ENCODE measurements around the gene PXK.
A peak's percentile ranks its signal among the peaks of the same experiment; 100 is the strongest.
"Not testable (repeated sequence)": the region's sequence is repeated elsewhere in the genome, so short reads cannot be mapped to it uniquely, and the experiment has no call there.

Gene PXK

DNA sequence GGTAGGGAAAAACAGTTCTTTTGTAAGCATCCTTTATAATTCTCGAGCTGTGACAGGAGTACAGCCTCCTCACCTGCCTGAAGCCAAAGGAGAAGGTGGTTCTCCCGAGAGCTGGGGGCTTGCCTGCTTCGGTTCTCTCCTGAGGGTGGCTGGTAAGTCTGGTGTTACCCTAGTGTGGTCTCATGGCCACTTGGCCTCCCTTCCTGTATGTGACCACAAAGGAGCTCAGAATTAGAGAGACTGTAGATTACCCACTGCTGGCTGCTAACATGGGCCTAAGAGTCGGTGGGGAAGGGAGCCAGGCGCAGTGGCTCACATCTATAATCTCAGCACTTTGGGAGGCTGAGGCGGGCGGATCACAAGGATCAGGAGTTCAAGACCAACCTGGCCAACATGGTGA, 88.3 kb downstream of the PXK start:
- DNase-seq: no peak

DNA sequence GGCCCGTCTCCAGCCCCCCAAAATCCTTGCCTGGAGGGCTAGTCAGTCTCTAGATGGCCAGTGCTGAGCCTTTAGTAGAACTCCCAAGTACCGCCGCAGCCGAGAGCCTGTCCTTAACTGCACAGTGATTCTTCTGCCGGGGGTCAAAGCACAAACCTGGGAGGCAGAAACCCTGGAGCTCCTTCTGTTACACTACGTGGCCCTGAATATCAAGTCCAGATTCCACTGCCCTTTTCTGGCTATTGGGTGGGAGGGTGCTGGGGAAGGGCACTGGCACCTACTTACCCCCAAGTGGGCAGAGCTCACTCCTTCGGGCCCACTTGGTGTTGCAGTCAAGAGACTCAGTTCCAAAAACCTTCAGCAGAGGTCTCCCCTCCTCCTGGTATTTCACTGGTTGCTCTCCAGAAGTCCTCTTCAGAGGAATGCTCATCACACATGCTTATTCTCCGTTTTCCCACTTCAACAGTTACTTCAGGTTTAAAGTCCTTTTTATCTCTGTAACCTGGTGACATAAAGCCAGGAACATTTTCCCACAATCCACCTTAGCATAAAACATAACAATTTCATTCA, 90.1 kb downstream of the PXK start:
- no peak for DNase-seq

DNA sequence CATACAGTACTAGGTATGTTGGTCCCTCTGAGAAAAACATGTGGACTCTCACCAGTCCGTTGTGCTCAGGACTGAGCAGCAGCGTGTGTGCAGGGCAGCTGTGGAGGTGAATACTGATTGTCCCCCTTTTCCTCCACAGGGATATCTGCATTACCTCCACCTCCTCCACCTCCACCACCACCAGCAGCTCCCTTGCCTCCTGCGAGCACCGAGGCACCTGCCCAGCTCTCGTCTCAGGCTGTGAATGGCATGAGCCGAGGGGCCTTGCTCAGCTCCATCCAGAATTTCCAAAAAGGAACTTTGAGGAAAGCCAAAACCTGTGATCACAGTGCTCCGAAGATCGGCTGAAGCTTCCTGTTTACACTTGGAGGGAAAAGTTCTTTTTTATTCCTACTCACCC, 91.9 kb downstream of the PXK start:
- no peak for DNase-seq

DNA sequence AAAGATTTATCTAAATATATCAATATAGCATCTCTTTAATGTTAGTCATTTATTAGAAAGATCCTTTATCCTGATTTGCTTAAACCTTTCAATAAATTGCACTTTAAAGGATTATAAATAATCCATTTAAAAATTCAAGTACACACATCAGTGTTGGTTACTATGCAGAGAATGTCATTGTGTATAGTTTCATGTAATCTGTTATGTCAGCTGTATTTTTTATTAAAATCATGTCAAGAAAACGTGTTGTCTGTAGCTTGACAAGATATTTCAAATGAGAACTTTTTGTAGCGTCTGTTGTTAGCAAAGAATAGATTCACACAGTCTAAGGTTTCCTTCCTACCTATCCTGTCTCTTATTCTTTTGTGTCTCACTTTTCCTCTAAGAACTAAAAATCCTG, 93.1 kb downstream of the PXK start:
- no peak for DNase-seq

DNA sequence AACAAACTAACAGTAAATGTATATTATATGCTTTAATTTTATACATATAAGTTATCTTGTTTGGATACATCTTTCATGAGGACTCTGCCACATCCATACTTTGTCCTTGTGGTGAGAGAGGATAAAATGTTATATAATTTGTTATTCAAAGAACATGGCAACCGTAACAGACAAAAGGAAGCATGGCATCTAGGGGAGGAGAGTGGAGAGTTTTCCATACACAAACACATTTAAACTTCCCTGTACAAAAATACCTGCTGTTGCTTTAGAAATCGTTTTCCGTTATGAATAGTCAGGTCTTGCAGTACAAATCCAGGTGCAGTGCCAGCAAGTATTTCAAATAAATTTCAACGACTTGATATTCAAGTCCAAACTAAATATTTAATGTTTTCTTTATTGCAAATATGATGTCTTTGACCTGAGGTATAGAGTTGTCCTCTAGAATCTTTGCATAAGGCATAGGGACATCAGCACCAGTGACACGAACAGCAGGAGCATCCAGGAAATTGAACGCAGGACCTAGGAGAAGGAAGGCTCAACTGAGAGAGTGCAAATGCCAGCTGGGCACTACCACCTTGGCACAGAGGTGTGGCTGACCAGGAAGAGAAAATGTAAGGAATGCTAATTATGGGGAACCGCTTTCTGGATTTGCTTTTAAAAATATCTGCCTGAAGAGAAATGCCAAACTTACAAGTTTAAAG, 95.1 kb downstream of the PXK start:
- DNase-seq: no peak

DNA sequence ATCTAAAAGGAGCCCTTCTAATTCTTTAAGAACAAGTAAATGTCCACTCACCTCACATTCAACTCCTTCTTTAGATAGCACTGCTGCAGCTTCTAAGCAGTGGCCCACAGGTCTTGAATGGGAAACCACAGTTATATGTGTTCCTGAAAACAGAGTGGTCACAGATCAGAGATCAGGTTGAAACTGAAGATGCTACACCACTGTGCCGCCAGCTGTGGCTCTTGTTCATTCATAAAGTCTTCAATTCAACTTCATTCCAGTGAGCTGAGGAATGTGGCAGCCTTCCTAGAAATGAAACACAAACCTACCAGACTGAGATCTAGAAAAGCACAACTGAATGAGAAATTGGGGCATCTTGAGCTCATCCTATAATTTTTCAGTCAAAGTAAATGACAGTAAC, 97.0 kb downstream of the PXK start:
- no peak for DNase-seq

DNA sequence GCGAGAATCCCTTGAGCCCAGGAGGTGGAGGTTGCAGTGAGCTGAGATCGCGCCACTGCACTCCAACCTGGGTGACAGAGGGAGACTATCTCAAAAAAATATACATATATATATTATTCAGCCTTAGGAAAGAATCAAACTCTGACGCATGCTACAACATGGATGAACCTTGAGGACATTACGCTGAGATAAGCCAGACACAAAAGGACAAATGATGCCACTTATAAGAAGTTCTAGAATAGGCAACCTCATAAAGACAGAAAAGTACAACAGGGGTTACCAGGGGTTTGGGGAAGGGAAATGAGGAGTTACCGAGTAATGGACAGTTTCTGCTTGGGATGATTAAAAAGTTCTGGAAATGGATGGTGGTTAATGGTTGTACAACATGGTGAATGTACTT, 100.2 kb downstream of the PXK start:
- DNase-seq: no peak

DNA sequence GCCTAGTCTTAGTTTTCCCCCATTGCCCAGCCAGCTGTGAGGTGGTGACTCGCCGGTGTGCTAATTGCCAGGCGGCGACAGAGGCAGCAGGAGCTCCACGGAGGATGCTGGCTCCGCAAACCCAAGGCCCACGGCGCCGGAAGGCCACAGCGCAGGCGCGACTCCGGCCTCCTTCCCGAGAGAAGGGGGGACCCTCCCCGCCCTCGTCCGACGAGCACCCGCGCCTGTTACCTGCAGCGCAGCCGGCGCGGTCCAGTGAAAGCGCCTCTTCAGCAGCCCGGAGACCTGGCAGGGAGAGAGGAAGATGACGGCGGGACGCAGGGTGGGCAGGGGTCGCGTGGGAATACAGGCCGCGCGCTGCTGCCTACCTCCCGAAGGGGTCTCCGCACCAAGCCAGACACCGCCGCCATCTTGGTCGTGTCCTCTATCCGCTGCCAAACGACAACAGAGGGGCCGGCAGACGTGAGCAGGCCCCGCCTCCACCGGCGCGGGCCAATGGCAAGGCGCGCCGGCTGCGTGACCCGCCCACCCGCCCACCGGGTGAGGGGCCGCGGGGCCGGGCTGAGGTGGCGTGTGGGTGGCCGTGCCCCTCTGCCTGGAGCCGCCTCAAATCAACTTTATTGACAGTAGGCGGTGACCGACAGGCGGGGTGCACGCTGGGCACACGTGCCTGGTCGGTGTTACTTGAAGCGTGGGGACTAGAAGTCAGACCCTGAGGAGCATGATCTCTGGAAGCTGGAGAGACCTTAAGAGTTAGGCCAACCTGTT, 100.9 kb downstream of the PXK start, which contains the start of gene PDHB:
Gene PDHB, minus strand, starts transcription at position 433 of the 768 bp plus-strand sequence. Its CDS starts 23 bp downstream, at position 410.
- DNase-seq: no peak

DNA sequence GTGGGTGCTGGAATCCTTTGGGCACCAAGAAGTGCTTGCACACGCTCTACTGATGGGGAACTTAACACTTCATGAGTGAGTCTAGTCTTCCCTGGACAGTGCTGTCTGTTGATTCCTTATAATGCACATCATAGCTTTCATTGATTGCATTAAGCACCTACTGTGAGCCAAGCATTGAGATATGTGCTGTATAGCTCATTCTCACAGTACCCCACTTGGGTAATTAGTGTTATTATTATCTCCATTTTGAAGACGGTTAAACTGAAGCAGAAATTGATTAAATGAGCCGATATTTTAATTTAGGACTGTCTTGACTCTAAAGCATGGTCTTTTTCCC, 101.4 kb downstream of the PXK start:
- no peak for DNase-seq

DNA sequence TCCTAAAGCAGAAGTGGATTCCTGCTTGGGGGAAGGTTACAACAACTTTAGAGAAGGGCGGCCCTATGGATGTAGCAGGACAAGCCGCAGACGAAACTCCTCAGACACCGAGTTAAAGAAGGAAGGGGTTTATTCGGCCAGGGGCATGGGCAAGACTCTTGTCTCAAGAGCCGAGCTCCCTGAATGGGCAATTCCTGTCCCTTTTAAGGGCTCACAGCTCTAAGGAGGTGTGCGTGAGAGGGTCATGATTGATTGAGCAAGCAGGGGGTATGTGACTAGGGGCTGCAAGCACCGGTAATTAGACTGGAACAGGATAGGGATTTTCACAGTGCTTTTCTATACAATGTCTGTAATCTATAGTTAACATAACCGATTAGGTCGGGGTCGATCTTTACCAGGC, 101.8 kb downstream of the PXK start:
- DNase-seq: no peak

DNA sequence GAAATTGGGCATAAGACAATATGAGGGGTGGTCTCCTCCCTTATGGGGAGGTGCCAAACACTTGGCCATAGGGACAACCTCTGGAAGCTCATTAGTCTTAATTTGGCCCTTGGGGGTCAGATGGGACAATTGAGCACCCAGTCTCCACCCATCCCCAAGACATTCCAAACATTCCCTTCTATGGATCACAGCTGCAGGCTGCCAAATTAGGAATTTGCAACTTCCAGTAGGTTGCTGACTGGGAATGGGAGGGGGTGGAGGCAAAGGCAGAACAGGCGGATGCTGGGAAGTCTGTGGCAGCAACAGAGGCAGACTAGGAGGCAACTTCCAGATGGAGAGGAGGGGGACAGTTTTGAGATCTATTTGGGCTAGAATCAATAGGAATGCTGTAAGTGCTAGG, 102.3 kb downstream of the PXK start:
- no peak for DNase-seq

DNA sequence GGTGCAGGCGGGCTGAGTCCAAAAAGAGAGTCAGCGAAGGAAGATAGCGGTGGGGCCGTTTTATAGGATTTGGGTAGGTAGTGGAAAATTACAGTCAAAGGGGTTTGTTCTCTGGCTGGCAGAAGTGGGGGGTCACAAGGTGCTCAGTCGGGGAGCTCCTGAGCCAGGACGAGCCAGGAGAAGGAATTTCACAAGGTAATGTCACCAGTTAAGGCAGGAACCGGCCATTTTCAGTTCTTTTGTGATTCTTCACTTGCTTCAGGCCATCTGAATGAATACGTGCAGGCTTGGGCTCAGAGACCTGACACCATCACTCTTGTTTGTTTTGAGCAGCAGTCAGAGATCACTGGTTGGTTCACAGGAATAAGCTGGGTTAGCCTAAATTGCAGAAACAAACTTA, 104.6 kb downstream of the PXK start:
- DNase-seq: not testable (repeated sequence)

DNA sequence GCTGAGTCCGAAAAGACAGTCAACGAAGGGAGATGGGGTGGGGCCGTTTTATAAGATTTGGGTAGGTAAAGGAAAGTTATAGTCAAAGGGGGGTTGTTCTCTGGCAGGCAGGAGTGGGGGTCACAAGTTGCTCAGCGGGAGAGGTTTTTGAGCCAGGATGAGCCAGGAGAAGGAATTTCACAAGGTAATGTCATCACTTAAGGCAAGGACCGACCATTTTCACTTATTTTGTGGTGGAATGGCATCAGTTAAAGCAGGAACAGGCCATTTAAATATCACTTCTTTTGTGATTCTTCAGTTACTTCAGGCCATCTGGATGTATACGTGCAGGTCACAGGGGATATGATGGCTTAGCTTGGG, 108.3 kb downstream of the PXK start:
- not testable (repeated sequence) for DNase-seq

DNA sequence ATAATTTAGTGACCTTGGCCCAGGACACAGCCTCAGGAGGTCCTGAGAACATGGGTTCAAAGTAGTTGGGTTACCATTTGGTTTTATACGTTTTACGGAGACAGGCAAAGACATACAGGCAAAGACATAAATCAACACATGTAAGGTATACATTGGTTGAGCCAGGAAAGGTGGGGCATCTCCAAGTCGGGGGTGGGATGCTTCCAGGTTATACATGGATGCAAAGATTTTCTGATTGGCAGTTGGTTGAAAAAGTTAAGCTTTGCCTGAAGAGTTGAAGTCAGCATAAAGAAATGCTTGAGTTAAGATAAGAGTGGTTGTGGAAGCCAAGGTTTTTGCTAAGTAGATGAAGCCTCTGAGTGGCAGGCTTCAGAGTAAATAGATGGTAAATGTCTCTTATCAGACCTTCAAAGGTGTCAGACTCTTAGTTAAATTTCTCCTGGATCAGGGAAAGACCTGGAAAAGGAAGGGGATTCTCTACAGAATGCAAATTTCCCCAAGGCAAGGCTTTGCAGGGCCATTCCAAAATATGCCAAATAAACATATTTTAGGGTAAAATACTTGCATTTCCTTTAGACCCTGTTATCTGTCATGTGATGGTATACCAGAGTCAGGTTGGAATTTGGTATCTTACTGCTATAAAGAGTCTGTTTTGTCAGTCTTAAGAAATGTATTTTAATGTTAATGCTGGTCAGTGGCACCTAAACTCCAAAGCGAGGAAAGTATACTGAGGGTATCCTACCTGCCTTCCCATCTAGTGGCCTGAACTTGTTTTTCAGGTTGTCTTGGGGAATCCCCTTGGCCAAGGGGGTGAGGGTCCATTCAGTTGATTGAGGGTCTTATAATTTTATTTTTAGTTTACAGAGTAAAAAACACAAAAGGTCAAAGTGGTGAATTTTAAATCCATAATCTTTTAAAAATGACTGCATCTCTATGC, 109.1 kb downstream of the PXK start:
- DNase-seq: no peak

DNA sequence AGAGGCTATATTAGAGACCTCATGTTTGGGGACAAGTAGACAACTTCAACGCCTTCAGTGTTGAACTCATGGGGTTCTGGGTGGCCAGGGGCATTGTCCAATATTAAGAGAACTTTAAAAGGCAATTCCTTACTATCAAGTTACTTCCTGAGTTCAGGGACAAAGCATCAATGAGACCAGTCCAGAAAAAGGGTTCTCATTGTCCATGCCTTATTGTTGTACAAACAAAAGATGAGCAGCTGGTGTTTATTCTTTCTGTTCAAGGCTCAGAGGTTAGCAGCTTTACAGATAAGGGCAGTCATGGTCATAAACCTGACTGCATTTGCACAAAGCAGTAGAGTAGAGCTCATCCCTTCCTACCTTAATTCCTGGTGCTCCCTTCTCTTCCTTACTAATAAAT, 119.5 kb downstream of the PXK start:
- no peak for DNase-seq

DNA sequence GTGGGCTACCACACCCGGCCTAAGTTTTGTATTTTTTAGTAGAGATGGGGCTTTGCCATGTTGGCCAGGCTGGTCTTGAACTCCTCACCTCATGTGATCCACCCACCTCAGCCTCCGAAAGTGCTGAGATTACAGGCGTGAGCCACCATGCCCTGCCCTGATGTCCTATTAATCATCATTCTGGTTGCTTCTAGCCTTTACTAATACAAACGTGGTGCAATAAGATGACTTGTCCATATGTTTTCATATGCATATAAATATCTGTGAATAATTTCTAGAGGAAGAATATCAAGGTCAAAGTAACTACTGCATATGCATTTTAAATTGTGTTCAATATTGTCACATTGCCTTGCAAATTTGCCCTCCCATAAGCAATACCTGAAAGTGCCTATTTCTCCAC, 126.5 kb downstream of the PXK start:
- no peak for DNase-seq

DNA sequence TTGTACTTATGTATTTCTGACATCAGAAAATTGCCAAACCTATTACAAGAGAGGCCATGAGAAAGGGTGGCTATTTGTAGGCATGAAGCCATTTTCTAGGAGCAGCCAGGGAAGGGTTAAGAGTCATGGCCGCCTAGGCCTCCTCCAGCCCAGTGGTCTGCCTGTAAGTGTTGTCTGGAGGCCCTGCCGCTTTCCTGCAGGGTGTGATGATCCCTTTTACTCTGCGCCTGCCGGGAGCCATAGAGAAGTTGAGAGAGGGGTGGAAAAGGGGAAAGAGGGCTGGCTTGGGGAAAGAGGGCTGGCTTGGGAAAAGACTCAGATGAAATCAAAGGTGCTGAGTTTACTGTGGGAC, 130.1 kb downstream of the PXK start:
- no peak for DNase-seq

DNA sequence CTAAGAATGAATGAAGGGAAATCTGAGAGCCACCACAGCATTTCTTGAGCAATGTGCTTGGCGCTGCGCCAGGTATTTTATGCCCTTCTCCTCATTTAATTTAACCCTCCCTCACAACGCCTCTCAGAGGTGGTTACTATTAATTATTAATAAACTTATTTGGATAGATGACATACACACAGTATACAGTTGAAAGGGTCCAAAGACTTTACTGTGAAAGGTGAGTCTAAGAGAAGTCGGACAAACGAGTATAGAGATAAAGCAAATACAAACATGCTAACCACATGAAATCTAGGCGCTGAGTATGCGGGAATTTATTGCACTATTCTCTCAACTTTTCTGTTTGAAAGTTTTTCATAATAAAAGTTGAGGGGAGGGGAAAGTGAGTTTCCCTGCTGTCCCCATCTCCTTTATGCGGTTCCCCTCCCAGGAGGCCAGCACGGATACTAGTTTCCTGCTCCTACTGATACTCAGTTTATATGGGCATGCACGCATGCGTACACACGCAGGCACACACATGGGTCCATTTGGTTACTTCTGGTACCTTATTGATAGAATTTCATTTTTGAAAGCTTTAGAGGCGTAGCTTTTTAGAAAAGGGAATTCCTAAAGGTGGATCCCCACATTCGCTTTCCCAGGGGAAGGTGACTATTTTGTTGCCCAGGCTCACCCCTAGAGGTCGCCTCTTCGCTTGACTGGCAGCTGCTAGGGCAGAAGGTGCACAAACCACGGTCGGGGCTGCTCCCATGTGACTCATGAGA, 130.7 kb downstream of the PXK start:
- peak; percentile 7 for DNase-seq

DNA sequence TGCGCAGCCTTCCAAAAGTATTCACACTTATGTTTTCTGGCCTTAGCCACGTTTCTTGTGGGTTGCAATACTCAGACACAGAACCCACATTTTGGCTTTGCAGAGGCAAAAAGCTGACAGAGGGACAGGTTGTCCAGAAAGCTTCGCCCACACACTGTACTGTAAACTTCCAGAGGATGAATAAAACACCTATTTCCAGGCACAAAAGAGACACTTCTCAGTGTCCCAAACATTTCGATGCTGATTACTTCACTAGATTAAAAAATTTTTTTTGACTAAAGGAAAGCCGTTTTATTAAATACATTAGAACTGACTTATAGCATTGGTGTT, 131.2 kb downstream of the PXK start:
- DNase-seq: no peak

DNA sequence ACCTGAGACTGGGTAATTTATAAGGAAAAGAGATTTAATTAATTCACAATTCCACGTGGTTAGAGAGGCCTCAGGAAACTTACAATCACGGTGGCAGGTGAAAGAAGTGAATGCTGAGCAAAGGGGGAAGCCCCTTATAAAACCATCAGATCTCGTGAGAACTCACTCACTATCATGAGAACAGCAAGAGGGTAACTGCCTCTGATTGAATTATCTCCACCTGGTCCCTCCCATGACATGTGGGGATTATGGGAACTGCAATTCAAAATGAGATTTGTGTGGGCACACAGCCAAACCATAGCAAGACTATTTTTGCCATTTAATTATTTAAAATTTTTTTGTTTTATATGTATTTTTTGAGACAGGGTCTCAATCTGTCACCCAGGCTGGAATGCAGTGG, 132.2 kb downstream of the PXK start:
- no peak for DNase-seq

DNA sequence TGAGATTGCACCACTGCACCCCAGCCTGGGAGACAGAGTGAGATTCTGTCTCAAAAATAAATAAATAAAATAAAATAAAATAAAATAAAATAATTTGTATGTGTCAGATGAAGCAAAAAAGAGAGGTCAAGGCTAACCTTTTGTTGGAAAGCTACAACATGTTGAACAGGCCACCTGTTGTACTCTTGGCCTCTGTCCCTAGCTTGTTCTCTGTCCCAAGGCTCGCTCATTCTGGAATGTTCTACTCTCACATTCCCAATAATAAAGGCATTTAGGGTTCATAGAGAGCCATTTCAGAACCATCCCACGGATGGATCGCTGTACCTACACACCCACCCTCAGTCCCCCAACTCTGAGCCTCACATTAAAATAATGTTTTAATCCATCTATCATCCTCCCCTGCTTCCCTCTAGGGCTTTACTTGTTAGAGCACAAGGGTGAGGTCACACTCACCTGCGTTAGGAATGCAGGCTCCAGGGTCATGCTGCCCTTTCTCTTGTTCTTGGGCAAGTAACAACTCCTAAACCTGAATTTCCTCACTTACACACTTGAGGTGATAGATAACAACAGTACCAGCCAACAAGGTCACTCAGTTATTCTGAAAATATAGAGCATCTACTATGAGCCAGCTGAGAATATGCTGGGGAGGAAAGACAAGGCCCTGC, 134.3 kb downstream of the PXK start:
- DNase-seq: no peak

DNA sequence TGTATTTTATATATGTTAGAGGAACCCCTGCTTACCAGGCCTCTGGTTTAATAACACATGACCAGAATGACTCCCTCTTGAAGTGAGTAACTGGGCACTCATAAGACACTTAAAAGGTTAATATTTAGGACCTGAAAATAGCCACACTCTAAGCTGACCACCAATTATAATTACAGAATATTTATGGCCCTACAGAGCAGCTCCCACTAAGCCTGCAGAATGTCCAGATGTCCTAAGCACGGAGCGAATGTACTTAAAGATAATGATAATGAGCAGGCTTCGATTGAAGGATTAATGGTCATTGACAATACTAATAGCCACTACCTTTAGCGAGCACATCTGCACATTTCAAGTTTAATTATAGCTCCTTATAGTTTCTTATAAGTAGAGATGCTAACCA, 136.4 kb downstream of the PXK start:
- no peak for DNase-seq
